ENCODE data around the gene RANBP3.
A peak's percentile ranks its signal among the peaks of the same experiment; 100 is the strongest.
"Not testable (repeated sequence)": the region's sequence is repeated elsewhere in the genome, so short reads cannot be mapped to it uniquely, and the experiment has no call there.

Gene RANBP3, protein sequence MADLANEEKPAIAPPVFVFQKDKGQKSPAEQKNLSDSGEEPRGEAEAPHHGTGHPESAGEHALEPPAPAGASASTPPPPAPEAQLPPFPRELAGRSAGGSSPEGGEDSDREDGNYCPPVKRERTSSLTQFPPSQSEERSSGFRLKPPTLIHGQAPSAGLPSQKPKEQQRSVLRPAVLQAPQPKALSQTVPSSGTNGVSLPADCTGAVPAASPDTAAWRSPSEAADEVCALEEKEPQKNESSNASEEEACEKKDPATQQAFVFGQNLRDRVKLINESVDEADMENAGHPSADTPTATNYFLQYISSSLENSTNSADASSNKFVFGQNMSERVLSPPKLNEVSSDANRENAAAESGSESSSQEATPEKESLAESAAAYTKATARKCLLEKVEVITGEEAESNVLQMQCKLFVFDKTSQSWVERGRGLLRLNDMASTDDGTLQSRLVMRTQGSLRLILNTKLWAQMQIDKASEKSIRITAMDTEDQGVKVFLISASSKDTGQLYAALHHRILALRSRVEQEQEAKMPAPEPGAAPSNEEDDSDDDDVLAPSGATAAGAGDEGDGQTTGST

DNA sequence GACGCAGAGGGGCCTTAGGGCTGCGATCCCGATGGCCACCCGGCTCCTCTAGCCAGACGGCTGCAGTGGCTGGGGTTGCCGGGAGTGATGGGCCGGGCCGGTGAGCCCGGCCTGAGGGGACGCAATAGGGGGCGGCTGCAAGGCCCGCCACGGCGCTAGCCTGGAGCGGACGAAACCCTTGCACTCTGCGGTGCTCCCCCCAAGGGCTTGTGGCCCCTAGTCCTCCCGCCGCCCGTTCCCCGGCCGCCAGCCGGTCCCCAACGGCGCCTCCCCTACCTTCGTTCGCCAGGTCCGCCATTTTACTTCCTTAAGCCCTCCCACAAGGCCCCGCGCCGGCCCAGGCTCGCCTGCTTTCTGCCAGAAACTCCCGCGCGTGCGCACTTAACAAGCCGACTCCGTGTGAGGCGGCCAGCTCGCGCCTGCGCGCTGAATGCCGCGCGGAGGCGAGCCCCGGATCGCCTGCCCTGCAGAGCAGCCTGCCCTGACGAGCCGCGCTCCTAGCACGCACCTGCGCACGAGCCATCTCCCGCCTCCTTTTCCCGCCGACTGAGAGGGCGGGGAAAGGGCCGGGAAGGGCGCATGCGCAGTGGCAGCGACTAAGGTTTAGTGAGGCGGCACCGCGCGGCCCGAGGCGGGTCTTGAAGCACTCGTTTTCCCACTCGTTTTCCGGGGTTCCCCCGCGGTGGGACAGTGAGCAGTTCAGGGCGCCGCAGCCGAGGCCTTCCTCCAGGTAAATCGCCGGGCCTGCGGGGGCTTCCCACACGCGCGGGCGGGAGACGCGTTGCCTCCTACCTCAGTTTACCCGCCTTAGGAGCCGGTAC is at the start of gene RANBP3:
Gene RANBP3 (minus strand): TSS at position 356 of the 821 bp plus-strand sequence. CDS start 58 bp downstream, at position 298.
- DNase-seq (ENCODE audit: low spot score): peak; percentile 99

DNA sequence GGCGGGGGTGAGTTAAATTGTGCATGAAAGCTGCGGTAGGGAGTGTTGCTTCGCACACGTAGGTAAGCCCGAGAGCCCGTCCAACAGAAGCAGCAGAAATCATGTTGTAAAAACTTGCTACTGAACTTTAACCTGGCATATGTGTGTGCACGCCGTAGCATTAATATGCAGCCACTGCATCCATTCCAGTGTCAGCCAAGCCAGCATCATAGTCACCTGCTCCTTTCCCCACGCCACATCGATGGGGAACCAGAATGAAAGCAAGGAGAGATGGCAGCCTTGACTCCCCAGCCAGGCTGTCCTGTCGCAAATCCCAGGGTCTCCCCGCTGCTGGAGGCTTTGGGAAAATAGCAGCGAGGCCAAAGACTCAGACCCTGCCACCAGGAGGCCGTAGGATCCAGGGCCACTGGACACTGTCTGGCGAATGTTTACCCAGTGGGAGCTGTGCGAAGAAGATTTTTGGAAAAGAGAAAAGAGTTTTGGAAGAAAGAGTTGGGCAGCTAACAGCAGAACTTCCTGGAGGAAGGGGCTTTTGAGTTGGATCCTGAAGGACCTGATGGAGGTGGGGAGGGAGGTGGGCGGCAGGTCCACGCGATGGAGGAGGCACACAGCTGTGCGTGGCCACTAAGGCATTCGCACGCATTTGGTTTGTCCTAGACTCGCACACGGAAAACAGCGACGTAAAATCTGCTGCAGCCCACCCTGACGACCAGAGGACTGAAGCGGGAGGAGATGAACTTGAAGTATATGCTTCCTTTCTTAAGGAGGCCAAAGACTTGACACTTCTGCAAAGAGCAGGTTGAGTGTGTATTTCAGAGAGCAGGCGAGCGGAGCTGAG is 48.7 kb upstream of the RANBP3 start:
- no peak for DNase-seq (ENCODE audit: low spot score)

DNA sequence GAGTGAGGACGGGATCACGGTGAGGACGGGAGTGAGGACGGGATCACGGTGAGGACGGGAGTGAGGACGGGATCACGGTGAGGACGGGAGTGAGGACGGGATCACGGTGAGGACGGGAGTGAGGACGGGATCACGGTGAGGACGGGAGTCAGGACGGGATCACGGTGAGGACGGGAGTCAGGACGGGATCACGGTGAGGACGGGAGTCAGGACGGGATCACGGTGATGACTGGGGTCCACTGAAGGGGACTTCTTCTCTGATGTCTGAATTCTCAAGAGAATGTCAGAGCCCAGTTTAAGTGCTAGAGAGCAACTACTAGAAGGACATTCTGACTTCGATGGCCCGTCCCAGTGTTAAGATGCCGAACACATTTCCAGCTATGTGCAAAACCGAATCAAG is 46.8 kb upstream of the RANBP3 start:
- DNase-seq (ENCODE audit: low spot score): not testable (repeated sequence)

DNA sequence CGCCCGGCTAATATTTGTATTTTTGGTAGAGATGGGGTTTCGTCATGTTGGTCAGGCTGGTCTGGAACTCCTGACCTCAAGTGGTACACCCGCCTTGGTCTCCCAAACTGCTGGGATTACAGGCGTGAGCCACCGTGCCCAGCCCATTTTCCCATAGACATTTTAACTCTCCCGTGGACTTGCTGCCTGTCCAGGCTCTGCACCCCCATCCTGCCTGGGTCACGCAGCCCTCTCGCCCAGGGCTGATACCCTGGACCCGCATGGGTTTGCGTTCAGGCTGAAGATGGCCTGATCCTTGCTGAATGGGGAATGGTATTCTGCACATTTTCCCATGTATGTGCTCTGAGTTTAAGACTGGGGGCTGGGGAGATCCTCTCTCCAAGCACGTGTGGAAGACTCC is 46.0 kb upstream of the RANBP3 start:
- no peak for DNase-seq (ENCODE audit: low spot score)

DNA sequence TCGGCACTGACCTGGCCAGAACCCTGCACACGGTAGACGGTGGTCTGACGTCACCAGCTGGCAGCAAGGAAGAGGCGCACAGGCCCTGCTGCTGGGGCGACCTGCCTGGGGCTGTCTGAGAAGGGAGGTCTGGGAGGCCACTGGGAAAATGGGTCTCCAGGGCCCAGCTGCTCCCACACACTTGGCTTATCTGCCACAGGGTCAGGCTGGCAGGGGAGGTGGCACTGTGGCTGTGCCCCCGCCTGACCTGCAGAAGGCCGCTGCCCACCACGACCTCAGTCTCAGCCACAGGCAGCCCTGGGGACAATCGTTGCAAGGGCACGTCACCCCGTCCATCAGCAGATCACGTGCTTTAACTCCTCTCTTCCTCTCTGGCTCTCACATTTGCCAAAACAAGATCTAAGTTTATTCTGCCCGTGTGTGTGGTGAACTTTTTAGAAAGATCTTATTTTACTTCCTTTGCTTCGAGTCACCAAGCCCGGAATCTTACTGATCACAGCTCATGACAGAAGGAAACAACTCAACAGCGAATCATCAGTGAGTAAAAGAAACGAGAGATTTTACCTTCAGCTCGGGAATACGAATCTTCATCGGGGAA is 45.2 kb upstream of the RANBP3 start:
- no peak for DNase-seq (ENCODE audit: low spot score)

DNA sequence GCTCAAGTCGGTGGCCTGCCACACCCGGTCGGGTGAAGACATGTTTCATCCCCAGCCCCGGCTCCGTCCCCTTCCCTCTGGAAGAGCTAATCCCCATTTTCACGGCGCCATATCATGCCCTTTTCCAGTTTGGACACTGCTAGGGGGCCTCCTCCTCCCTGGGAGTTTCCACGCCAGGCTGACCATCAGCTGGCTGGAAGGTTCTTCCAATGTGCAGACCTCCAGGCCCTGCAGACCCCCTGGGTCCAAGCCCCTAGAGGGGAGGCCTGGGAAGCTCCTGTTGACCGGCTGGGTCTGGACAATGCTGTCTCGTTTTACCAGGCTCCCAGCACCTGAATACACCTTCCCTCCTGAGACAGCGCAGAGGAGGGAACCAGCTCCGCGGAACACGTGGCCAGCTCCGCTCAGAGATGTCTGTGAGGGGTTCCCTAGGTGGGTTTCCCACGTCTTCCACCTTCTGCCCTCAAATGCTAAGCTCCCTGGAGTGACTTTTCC is 44.7 kb upstream of the RANBP3 start:
- DNase-seq (ENCODE audit: low spot score): no peak

DNA sequence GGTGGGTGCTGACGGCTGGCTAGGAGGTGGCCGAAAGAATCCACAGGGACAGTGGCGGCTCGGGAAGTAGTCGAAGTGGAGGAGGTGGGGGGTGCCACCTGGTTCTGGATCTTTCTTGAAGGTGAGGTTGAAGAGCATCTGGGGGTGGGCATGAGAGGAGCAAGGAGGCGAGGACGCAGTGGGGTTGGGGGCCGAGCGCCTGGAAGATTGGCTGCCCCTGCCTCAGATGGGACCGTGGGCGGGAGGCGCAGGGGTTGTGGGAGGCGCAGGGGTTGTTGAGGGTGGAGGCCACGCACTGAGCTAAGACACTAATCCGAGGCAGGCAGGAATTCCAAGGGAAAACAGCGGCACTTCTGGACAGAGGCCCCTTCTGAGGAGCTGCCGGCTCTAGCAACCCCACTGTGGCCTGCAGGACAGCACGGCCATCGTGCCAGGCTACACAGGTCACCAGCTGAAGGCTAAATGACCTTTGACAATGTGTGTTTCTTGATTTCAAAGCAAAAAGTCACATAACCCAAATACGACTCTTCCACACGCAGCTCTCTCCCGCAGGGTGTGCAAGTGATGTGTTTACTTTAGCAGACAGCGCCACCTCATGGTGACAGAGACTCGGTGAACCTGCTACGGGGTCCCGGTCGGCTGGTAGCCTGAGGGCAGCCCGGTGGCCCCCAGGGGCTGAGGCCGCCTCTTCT is 44.1 kb upstream of the RANBP3 start:
- DNase-seq (ENCODE audit: low spot score): peak; percentile 76

DNA sequence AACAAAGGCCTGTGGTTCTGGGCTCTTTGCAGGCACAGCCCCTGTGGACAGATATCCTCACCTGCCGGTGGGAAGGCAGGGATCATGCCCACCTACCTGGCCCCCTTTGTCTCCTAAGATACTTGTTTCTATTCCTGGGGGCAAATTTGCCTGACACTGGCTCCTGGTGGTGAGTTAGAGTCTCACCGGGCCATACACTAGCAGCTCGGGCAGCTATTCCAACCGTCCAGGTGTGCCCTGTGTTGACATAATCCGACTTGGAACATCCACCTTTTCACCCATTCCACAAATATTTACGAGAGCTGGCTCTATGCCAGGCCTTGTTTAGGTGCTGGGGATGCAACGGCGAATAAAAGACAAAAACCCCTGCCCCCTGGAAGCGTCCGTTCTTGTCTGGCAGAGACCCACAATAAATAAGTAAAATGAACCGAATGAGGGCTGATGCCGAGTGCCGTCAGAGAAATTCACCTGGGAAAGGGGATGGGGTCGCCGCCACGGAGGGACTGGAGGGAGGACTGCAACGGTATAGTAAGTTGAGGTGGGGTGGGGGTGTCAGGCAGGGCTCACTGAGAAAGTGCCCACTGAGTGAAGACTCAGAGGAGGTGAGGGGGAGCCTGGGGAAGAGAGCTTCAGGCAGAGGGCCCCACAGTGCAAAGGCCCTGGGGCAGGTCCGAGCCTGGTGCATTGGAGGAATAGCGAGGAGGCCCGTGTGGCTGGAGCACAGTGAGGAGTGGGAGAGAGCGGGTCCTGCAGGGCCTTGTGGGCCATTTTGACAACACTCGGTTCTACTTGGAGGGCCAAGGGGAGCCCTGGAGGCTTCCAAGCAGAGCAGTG is 43.2 kb upstream of the RANBP3 start:
- DNase-seq (ENCODE audit: low spot score): no peak

DNA sequence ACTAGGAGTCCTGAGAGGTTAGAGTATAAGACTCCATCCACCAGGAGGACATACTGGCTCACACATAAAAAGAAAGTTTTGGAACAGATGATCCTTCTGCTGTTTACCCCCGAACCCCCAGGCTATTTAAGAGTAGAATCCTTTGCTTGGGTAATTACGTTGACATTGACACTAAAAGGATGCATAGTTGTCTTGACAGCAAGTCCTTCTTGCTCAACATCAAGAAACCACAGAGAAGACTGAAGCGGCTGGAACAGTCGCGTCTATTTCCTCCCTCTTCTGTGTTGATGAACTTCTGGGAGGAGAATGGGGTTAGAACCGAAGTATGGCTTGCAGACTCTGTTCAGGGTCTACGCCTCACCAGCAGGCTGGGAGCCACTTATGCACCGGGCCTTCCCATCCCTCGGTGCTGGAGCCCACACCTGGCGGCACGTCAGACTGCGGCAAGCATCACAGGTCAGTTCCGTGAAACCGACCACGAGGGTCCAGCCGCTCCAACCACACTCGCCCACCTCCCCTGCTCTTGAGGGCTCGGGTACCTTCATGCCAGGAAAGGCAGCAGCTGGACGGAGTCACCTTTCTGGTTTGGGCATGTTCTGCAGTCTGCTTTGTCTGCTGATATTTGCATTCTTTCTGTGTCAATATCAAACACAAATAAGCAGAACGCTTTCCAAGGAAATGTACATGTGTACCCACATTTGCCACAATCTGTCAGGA is 42.4 kb upstream of the RANBP3 start:
- no peak for DNase-seq (ENCODE audit: low spot score)

DNA sequence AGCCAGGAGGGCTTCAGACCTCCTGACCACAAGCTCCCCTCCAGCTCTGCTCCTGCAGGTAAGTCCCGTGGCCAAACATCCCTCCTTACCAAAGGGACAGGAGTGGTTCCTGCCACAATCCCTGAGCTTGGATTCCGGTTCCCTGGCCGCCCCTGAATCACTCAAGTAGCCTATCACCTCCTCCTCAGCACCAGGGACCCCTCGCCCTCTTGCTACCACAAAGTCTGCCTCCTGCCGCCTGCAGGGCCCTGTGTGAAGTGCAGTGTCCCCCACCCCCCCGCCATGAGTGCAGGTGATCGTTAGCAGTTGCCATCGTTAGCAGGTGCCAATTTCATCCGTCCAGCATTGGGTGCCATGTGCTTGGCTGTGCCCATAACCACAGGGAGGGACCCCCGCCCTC is 40.8 kb upstream of the RANBP3 start:
- DNase-seq (ENCODE audit: low spot score): no peak

DNA sequence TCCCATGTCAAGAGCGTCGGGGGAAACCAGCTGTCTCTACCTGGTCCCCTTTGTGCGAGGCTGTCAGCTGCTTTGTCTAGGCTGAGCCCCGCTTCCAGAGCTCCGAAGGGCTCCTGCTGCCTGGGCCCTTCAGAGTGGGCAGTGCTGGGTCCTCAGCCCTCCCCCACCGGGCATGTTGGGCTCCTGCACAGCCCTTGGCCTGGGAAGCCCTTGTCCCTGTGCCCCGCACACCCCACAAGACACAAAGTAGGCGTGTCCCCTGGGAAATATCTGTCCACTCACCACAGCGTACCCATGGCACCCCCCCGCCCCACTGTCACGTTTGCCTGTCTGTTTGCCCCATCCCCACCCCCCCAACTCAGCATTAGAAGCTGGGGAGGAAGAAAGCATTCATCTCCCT is 39.6 kb upstream of the RANBP3 start:
- no peak for DNase-seq (ENCODE audit: low spot score)

DNA sequence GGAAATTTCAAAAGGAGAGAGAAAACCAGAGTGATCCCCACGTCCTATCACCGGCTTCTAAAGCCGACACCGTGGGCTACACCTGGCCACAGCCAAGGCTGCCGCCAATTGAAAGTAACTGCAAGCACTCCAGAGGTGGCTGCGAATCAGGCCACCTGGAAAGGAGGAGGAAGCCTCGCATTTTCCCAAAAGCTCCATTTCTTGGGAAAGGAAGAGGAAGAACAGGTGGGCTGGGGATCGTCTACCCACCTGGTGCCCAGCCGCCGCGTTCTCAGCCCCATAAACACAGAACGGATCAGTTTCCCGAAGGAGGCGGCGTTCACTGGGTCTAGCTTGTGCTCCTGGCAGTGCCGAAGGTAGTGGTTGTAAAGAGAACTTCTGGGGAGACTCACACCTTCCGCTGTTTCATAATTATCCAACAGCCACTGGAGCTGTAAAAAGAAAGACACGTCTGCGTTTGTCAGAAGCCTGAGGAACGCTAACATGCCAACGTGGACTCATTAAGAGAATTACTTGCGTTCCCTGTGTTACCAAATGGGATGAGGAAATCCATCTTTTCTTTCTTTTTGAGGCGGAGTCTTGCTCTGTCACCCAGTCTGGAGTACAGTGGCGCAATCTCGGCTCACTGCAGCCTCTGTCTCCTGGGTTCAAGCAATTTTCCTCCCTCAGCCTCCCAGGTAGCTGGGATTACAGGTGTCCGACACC is 38.1 kb upstream of the RANBP3 start:
- no peak for DNase-seq (ENCODE audit: low spot score)

DNA sequence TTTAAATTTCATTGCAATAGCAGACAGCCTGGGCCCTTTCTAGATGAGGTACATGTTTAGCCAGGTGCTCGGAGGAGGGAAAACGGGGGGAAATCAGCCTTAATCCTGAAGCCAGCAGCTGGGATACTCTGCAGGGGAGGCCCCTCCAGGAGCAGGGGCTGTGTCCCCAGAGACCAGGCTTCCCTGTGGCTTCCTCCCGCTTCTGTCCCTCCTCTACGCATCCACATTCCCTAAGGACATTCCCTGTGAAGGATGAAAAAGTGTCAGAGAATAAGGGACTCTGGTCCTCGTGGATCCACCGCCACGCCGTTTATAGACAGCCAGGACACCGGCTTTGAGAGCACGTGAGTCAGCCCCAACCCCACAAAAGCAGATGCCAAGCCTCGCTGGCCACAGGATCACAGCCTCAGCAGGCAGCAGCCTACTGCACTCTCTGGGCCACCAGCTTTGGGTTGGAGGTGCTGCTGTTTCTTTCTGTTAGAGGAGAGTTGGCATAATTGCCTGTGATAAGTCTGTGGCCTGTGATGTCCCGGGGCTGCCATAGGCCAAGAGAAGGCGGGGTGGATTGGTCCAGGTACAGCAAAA is 36.7 kb upstream of the RANBP3 start:
- DNase-seq (ENCODE audit: low spot score): no peak

DNA sequence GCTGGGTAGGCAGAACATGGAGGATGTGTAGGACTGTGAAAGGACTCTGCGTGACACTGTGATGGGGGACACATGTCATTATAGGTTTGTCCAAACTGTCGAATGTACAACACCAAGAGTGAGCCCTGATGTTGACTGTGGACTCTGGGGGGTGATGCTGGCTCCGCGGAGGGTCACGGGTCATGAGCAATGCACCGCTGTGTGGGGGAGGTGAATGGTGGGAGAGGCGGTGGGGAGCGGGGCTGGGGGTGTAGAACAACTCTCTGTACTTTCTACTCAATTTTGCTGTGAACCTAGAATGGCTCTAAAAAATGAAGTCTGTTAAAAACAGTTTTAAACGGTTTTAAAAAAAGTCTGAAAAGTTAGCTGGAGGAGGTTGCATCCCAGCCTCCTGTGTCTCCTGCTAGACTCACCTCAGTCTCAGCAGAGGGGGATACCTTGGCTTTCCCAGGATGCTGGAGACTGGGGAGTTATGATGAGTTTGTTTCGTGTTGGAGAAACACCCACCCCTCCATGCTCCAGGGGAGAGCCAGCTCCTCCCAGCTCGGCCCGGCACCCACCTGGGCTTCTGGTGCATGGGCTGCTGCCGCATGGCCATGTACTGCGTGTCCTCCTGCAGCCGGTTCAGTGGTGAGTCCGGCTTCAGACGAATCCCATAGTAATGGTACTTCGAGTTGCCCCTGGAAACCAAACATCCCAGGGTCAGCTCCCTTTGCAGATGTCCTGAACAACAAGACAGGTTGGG is 34.7 kb upstream of the RANBP3 start:
- DNase-seq (ENCODE audit: low spot score): no peak

DNA sequence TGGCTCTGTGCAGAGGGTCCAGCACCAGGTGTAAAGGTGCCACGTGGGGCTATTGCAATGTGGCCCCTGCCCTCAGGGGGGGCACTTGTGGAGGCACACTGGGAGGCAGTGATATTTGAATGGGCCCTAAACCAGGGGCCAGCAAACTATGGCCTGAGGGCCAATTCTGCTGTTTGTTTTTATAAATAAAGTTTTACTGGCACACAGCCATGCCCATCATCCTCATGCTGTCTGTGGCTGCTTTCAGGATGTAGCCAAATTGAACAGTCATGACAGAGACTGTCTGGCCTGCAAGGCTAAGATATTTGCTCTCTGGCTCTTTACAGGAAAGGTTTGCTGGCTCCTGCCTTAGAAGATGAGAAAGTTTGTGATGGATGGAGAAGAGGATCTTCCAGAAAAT is 33.9 kb upstream of the RANBP3 start:
- DNase-seq (ENCODE audit: low spot score): no peak

DNA sequence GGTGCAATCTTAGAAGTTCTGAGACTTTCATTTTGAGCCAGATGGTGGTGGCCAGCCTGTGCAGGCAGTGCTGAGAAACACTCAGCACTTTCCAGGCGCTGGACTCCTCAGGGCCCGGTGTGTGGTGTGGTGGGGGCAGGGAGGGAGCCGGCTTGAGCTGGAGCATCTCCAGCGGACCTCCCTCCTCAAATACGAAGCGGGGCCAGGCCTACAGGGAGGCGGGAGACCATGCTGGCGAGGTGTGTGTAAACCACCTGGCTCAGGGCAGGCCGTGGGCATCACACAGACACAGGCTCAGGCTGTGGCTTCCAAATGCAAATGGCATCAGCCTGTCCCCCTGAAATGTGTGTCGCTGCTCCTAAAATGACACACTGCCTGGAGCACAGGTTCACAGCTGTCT is 33.3 kb upstream of the RANBP3 start:
- no peak for DNase-seq (ENCODE audit: low spot score)

DNA sequence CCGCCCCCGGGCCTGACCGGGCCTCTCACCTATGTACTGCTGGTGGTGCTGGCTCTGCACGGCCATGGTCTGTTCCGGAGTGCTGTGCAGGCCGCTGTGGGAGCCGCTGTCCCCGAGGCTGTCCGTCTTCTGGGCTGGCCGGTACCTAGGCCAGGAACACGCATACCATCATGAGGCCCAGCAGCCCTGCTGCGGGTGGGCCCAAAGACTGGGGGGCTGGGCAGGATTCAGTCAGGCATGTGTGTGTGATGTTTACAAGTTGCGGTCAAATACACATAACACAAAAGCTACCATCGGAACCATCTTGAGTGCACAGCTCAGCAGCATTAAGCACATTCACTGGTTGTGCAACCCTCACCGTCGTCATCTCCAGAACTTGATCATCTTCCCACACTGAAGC is 32.2 kb upstream of the RANBP3 start:
- no peak for DNase-seq (ENCODE audit: low spot score)

DNA sequence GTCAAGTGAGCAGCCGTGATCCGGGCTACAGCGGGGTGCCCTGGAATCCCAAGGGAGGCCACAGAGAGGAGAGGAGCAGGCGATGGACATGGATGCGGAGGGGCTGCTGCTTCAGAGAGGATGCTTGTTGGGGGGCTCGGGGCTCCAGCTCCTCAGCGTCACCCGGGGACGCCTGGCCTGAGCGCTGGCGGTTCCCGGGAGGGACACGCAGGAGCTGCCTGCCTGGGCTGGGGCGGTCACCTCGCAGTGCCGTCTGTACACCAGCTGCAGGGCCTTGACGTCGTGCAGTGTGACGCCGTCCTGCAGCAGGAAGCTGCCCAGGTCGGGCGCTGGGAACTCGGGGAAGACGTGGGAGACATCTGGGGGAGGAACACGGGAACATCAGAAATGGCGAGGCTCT is 29.9 kb upstream of the RANBP3 start:
- DNase-seq (ENCODE audit: low spot score): no peak

Data from hematopoietic multipotent progenitor cell treated with erythropoietin and hydrocortisone succinate and interleukin-3 and kit ligand, for 15 days (in vitro differentiated cells).